ENCODE data around the gene MICAL2. TPM values are rescaled to one million over a fixed set of nuclear protein-coding genes. Genes with fewer than 3 reads are reported as not detected.

The MICAL2 gene
- total RNA-seq, 4 donors from 2014 or later = 196 to 550 (median 237) TPM

GRCh38 chr11:12098601-12099000 is 11.8 kb upstream of the MICAL2 start:
- TF ChIP-seq POLR2AphosphoS5 (IDR thresholded peaks at IDR 0.05) (no peak), POLR2A (IDR thresholded peaks at IDR 0.05) (no peak), CTCF (IDR thresholded peaks at IDR 0.05) (no peak), EP300 (IDR thresholded peaks at IDR 0.05) (no peak)
- Histone ChIP-seq H3K4me1 (no peaks in the 10 kb centered on the region), H3K9me3 (no peaks in the 10 kb centered on the region), H3K27me3 (no peaks in the 10 kb centered on the region), H3K27ac (no peak overlapping the region), H3K36me3 (no peaks in the 10 kb centered on the region), H3K4me3 (no peak overlapping the region)
- 82 to 94% methylated on average over 3 of the region's 3 CpGs for WGBS, 2 donors (ENCODE audit: low coverage in 1 of 2)
- no peak for ATAC-seq

- H3K27me3 ChIP-seq = no peaks in the 10 kb centered on the region
- no peaks in the 10 kb centered on the region for H3K36me3 ChIP-seq
- H3K27ac ChIP-seq = no peak overlapping the region
- TF ChIP-seq POLR2AphosphoS5 (IDR thresholded peaks at IDR 0.05) (no peak), EP300 (IDR thresholded peaks at IDR 0.05) (no peak), CTCF (IDR thresholded peaks at IDR 0.05) (no peak), POLR2A (IDR thresholded peaks at IDR 0.05) (no peak)
- H3K4me1 ChIP-seq = peaks cover 0 to 6% (median 3%) of the 10 kb centered on the region in 3 donors
- no peaks in the 10 kb centered on the region for H3K9me3 ChIP-seq
- H3K4me3 ChIP-seq = no peak overlapping the region
- ATAC-seq = no peak
Measured at GRCh38 chr11:12099132-12099873, 11.1 kb upstream of the MICAL2 start.

GRCh38 chr11:12100429-12100828 is 10.0 kb upstream of the MICAL2 start:
- Histone ChIP-seq H3K27me3 (no peaks in the 10 kb centered on the region), H3K4me3 (no peak overlapping the region), H3K9me3 (no peaks in the 10 kb centered on the region), H3K27ac (no peak overlapping the region), H3K36me3 (no peaks in the 10 kb centered on the region), H3K4me1 (peaks cover 0 to 7% (median 3%) of the 10 kb centered on the region in 3 donors)
- TF ChIP-seq POLR2AphosphoS5 (IDR thresholded peaks at IDR 0.05) = no peak
- TF ChIP-seq CTCF (IDR thresholded peaks at IDR 0.05) = no peak
- TF ChIP-seq EP300 (IDR thresholded peaks at IDR 0.05) = no peak
- no peak for TF ChIP-seq POLR2A (IDR thresholded peaks at IDR 0.05)
- 92 to 100% methylated on average over 1 to 8 of the region's 8 CpGs for WGBS, 2 donors (ENCODE audit: low coverage in 1 of 2)
- ATAC-seq = no peak

- Histone ChIP-seq H3K4me1 (peaks cover 0 to 7% (median 3%) of the 10 kb centered on the region in 3 donors), H3K4me3 (no peak overlapping the region), H3K9me3 (no peaks in the 10 kb centered on the region), H3K27ac (no peak overlapping the region), H3K36me3 (no peaks in the 10 kb centered on the region), H3K27me3 (no peaks in the 10 kb centered on the region)
- ATAC-seq = peak; percentile 28
- 47 to 88% methylated on average over 1 to 3 of the region's 5 CpGs for WGBS, 2 donors (ENCODE audit: low coverage in 1 of 2)
- TF ChIP-seq EP300 (IDR thresholded peaks at IDR 0.05) (no peak), POLR2A (IDR thresholded peaks at IDR 0.05) (no peak), CTCF (IDR thresholded peaks at IDR 0.05) (no peak), POLR2AphosphoS5 (IDR thresholded peaks at IDR 0.05) (no peak)
Measured at GRCh38 chr11:12100841-12101242, 9.5 kb upstream of the MICAL2 start.

- H3K4me3 ChIP-seq = no peak overlapping the region
- H3K9me3 ChIP-seq = no peaks in the 10 kb centered on the region
- H3K27ac ChIP-seq = no peak overlapping the region
- ATAC-seq = no peak
- H3K27me3 ChIP-seq = no peaks in the 10 kb centered on the region
- 71% methylated on average over 1 of the region's 1 CpG; no CpG with 5 or more reads in 1 of the 2 donors for WGBS, 2 donors (ENCODE audit: low coverage in 1 of 2)
- no peaks in the 10 kb centered on the region for H3K36me3 ChIP-seq
- no peak for TF ChIP-seq POLR2A (IDR thresholded peaks at IDR 0.05)
- no peak for TF ChIP-seq CTCF (IDR thresholded peaks at IDR 0.05)
- no peak for TF ChIP-seq POLR2AphosphoS5 (IDR thresholded peaks at IDR 0.05)
- TF ChIP-seq EP300 (IDR thresholded peaks at IDR 0.05) = no peak
- peaks cover 0 to 7% (median 3%) of the 10 kb centered on the region in 3 donors for H3K4me1 ChIP-seq
Measured at GRCh38 chr11:12101318-12101717, 9.1 kb upstream of the MICAL2 start.
